Left ventricle myocardium superior (tissue), 1 donor: ENCODE measurements around the gene CTBP2. TPM values are rescaled to one million over a fixed set of nuclear protein-coding genes. Genes with fewer than 3 reads are reported as not detected.

Experiments used
- ATAC-seq: fragments of 200-7000 bp; cut with Tn5 transposase; one replicate; pipeline ENCODE4 v1.9.1; 2020; ENCODE audit warnings: mild to moderate bottlenecking, moderate library complexity
- DNase-seq: peaks from one replicate; pipeline ENCODE4 v3.0.0-alpha.2; 2020
- intact Hi-C: fragments of 100-400 bp; cut with micrococcal nuclease; formaldehyde crosslinking; loops from one replicate; pipeline ENCODE4 v1.11.0; 2022
- total RNA-seq: library from RNA; stranded (reverse); fragmentation: NEBNext Ultra II Directional; extraction: Animal tissue kit (Norgen Biotek cat#: 25700); gene quantifications from one replicate; pipeline ENCODE4 v1.2.1, GENCODE V29; 2021
- donor health status: DM: no; HTN: yes; CAD: no; lungs with severe emphysema.

The CTBP2 gene
- total RNA-seq, 1 donor from 2014 or later = 29.3 TPM

GRCh38 chr10:125097409-125098070 lies 62.8 kb downstream of the CTBP2 start:
- intact Hi-C loops = no loop called here
- ATAC-seq = no peak

GRCh38 chr10:125096975-125097374 lies 63.4 kb downstream of the CTBP2 start:
- ATAC-seq = no peak
- no peak for DNase-seq
- intact Hi-C loops = no loop called here

More at GRCh38 chr10:125097409-125098070, 62.8 kb downstream of the CTBP2 start:
- no peak for DNase-seq

- no peak for DNase-seq
- intact Hi-C loops = no loop called here
- no peak for ATAC-seq
These were observed 64.0 kb downstream of the CTBP2 start for GRCh38 chr10:125096371-125096770.

- intact Hi-C loops = no loop called here
- DNase-seq (no peak), ATAC-seq (no peak)
These were observed 64.6 kb downstream of the CTBP2 start for GRCh38 chr10:125095776-125096175.

GRCh38 chr10:125095228-125095627 lies 65.1 kb downstream of the CTBP2 start:
- no peak for ATAC-seq
- no peak for DNase-seq
- intact Hi-C loops = no loop called here

- intact Hi-C loops = no loop called here
- DNase-seq = no peak
- peak; percentile 18 for ATAC-seq
These were observed 65.6 kb downstream of the CTBP2 start for GRCh38 chr10:125094806-125095205.

GRCh38 chr10:125093974-125094705 lies 66.2 kb downstream of the CTBP2 start:
- intact Hi-C loops = no loop called here
- ATAC-seq = peak; percentile 23
- no peak for DNase-seq

- peak; percentile 79 for ATAC-seq
- peak; percentile 66 for DNase-seq
- intact Hi-C loops = no loop called here
These were observed 67.0 kb downstream of the CTBP2 start for GRCh38 chr10:125093199-125093973.

- intact Hi-C loops = no loop called here
- ATAC-seq (peak; percentile 3), DNase-seq (no peak)
These were observed 67.8 kb downstream of the CTBP2 start for GRCh38 chr10:125092564-125093031.

GRCh38 chr10:125091891-125092290 lies 68.5 kb downstream of the CTBP2 start:
- DNase-seq = no peak
- intact Hi-C loops = no loop called here
- no peak for ATAC-seq

- intact Hi-C loops = loop anchor here (10.0 kb wide), 1 partner anchor 65 kb away; no protein-coding TSS in a partner anchor
- ATAC-seq = no peak
- no peak for DNase-seq
These were observed 70.9 kb downstream of the CTBP2 start for GRCh38 chr10:125089469-125089868.

- ATAC-seq (no peak), DNase-seq (no peak)
- intact Hi-C loops = loop anchor here (10.0 kb wide), 1 partner anchor 67 kb away; no protein-coding TSS in a partner anchor
These were observed 72.5 kb downstream of the CTBP2 start for GRCh38 chr10:125087897-125088215.

- intact Hi-C loops = loop anchor here (10.0 kb wide), 1 partner anchor 67 kb away; no protein-coding TSS in a partner anchor
- DNase-seq (no peak), ATAC-seq (no peak)
These were observed 73.0 kb downstream of the CTBP2 start for GRCh38 chr10:125087191-125087896.

- ATAC-seq = no peak
- intact Hi-C loops = loop anchor here (10.0 kb wide), 1 partner anchor 68 kb away; no protein-coding TSS in a partner anchor
- DNase-seq = no peak
These were observed 73.7 kb downstream of the CTBP2 start for GRCh38 chr10:125086691-125087090.

- intact Hi-C loops = loop anchor here (10.0 kb wide), 1 partner anchor 69 kb away; no protein-coding TSS in a partner anchor
- DNase-seq (no peak), ATAC-seq (peak; percentile 3)
These were observed 74.9 kb downstream of the CTBP2 start for GRCh38 chr10:125085258-125086054.

GRCh38 chr10:125084614-125085257 lies 75.6 kb downstream of the CTBP2 start:
- ATAC-seq = peak; percentile 90
- DNase-seq = peak; percentile 89
- intact Hi-C loops = loop anchor here (10.0 kb wide), 1 partner anchor 70 kb away; no protein-coding TSS in a partner anchor

- intact Hi-C loops = loop anchor here (10.0 kb wide), 1 partner anchor 71 kb away; no protein-coding TSS in a partner anchor
- DNase-seq (no peak), ATAC-seq (peak; percentile 72)
These were observed 76.2 kb downstream of the CTBP2 start for GRCh38 chr10:125084191-125084613.

- DNase-seq (no peak), ATAC-seq (no peak)
- intact Hi-C loops = loop anchor here (10.0 kb wide), 1 partner anchor 71 kb away; no protein-coding TSS in a partner anchor
These were observed 76.8 kb downstream of the CTBP2 start for GRCh38 chr10:125083576-125083920.
